IMR-90 (cell line): ENCODE results near the gene FUT6. TPM values are rescaled to one million over a fixed set of nuclear protein-coding genes. Genes with fewer than 3 reads are reported as not detected.

Experiments
- polyA plus RNA-seq, 3 experiments: library from polyadenylated mRNA; depleted of rRNA; stranded (reverse); fragments of >200 nt; gene quantifications; 2 replicates each; pipeline ENCODE4 v1.2.3, GENCODE V29; 2012; ENCODE audit warnings: low replicate concordance in 1 of 3
- total RNA-seq: library from RNA; depleted of rRNA; stranded (reverse); fragments of >200 nt; gene quantifications from 2 replicates; pipeline ENCODE4 v1.2.3, GENCODE V29; 2012; rRNA removed

FUT6 gene
- total and polyA plus RNA-seq, 2 of the 4 experiments (the other 2 are of a cell fraction) = not detected

Other genes with a start within 250 kb of the FUT6 start
- gene SAFB2, start 216.9 kb downstream of the FUT6 start, total RNA-seq = 11.8 and 17.8 TPM in 2 replicates
- 26.2 and 28.6 TPM in 2 replicates for gene SAFB2, start 216.9 kb downstream of the FUT6 start, polyA plus RNA-seq (2012; rRNA removed)
- 18.5 and 26.1 TPM in 2 replicates for gene SAFB, start 216.6 kb downstream of the FUT6 start, total RNA-seq
- 36.6 and 41.2 TPM in 2 replicates for gene SAFB, start 216.6 kb downstream of the FUT6 start, polyA plus RNA-seq (2012; rRNA removed)
- 14.5 and 15.8 TPM in 2 replicates for gene MICOS13, start 159.2 kb downstream of the FUT6 start, total RNA-seq
- gene MICOS13, start 159.2 kb downstream of the FUT6 start, polyA plus RNA-seq (2012; rRNA removed) = 48.9 and 80.2 TPM in 2 replicates
- gene HSD11B1L, start 158.7 kb downstream of the FUT6 start, total RNA-seq = 1.9 and 2.2 TPM in 2 replicates
- 7.2 and 8.2 TPM in 2 replicates for gene HSD11B1L, start 158.7 kb downstream of the FUT6 start, polyA plus RNA-seq (2012; rRNA removed)
- 232 and 251 TPM in 2 replicates for gene RPL36, start 149.4 kb downstream of the FUT6 start, total RNA-seq
- 757 and 1,037 TPM in 2 replicates for gene RPL36, start 149.4 kb downstream of the FUT6 start, polyA plus RNA-seq (2012; rRNA removed)
- 64.2 and 70.3 TPM in 2 replicates for gene LONP1, start 119.6 kb downstream of the FUT6 start, total RNA-seq
- gene LONP1, start 119.6 kb downstream of the FUT6 start, polyA plus RNA-seq (2012; rRNA removed) = 90.9 and 93.2 TPM in 2 replicates
- gene CATSPERD, start 119.1 kb downstream of the FUT6 start, total RNA-seq = not detected in 2 replicates
- gene CATSPERD, start 119.1 kb downstream of the FUT6 start, polyA plus RNA-seq (2012; rRNA removed) = not detected in 2 replicates
- gene PRR22, start 55.0 kb downstream of the FUT6 start, total RNA-seq = 0.28 TPM in 1 of 2 replicates, not detected in the other
- gene PRR22, start 55.0 kb downstream of the FUT6 start, polyA plus RNA-seq (2012; rRNA removed) = 0.92 and 1.6 TPM in 2 replicates
- 12.4 and 14.2 TPM in 2 replicates for gene DUS3L, start 48.5 kb downstream of the FUT6 start, total RNA-seq
- 21.3 and 25.6 TPM in 2 replicates for gene DUS3L, start 48.5 kb downstream of the FUT6 start, polyA plus RNA-seq (2012; rRNA removed)
- 0.18 TPM in 1 of 2 replicates, not detected in the other for gene NRTN, start 34.6 kb downstream of the FUT6 start, total RNA-seq
- gene NRTN, start 34.6 kb downstream of the FUT6 start, polyA plus RNA-seq (2012; rRNA removed) = 0.17 and 0.37 TPM in 2 replicates
- not detected in 2 replicates for gene FUT3, start 11.7 kb upstream of the FUT6 start, total RNA-seq
- gene FUT3, start 11.7 kb upstream of the FUT6 start, polyA plus RNA-seq (2012; rRNA removed) = not detected in 2 replicates
- gene FUT5, start 30.8 kb upstream of the FUT6 start, total RNA-seq = not detected in 2 replicates
- gene FUT5, start 30.8 kb upstream of the FUT6 start, polyA plus RNA-seq (2012; rRNA removed) = not detected in 2 replicates
- 297 and 375 TPM in 2 replicates for gene NDUFA11, start 64.1 kb upstream of the FUT6 start, total RNA-seq
- 1,140 and 1,276 TPM in 2 replicates for gene NDUFA11, start 64.1 kb upstream of the FUT6 start, polyA plus RNA-seq (2012; rRNA removed)
- 1.4 and 1.7 TPM in 2 replicates for gene VMAC, start 65.2 kb upstream of the FUT6 start, total RNA-seq
- 3.1 TPM in 2 replicates for gene VMAC, start 65.2 kb upstream of the FUT6 start, polyA plus RNA-seq (2012; rRNA removed)
- 0.54 and 1.4 TPM in 2 replicates for gene CAPS, start 74.6 kb upstream of the FUT6 start, total RNA-seq
- gene CAPS, start 74.6 kb upstream of the FUT6 start, polyA plus RNA-seq (2012; rRNA removed) = 4.9 and 5.6 TPM in 2 replicates
- gene RANBP3, start 138.4 kb upstream of the FUT6 start, total RNA-seq = 42.5 and 46.7 TPM in 2 replicates
- 111 and 165 TPM in 2 replicates for gene RANBP3, start 138.4 kb upstream of the FUT6 start, polyA plus RNA-seq (2012; rRNA removed)